Measurements from ENCODE around the gene PLSCR2. TPM values are rescaled to one million over a fixed set of nuclear protein-coding genes. Genes with fewer than 3 reads are reported as not detected.

Gene PLSCR2
- total and polyA plus RNA-seq, 9 of the 15 experiments (the other 6 are each of a cell fraction or from before 2014, with no cell fraction given): 0.07 to 0.49 (median 0.25) TPM; not detected in 4

DNA sequence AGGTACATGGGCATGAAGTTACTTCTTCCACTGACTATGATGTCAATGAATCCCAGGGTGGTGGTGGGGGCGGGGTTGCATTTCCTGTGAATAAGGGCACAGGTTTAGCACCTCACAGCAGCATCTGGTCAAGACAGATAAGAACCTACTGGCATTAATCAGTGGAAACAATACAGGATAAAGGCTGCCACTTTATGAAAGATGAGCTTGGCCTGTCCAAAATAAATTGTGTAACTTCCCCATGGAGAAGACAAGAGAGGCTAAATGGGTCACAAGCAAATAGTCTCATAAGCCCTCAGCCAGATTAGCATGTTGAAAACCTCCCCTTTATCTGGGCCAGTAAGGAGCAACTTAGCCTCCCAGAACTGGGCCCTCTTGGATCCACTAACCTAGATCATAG is 27.4 kb upstream of the PLSCR2 start (continued):
- TF ChIP-seq, protein P1, sequence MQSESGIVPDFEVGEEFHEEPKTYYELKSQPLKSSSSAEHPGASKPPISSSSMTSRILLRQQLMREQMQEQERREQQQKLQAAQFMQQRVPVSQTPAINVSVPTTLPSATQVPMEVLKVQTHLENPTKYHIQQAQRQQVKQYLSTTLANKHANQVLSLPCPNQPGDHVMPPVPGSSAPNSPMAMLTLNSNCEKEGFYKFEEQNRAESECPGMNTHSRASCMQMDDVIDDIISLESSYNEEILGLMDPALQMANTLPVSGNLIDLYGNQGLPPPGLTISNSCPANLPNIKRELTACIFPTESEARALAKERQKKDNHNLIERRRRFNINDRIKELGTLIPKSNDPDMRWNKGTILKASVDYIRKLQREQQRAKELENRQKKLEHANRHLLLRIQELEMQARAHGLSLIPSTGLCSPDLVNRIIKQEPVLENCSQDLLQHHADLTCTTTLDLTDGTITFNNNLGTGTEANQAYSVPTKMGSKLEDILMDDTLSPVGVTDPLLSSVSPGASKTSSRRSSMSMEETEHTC (IDR thresholded peaks at IDR 0.05): peak; percentile 67; the same call in 1 of the 2 replicates
- TF ChIP-seq ZNF785 (CRISPR knock-in tag; IDR thresholded peaks at IDR 0.05) (no peak), HDAC8 (tag; IDR thresholded peaks at IDR 0.05) (no peak), HDAC1 (IDR thresholded peaks at IDR 0.05) (peak in 1 of 2 experiments; percentile 53; a peak in 1 of 4 replicates), SIN3A (IDR thresholded peaks at IDR 0.05; ENCODE audit: borderline replicate concordance in 2 of 2, control insufficient read depth in 1 of 2, low read depth in 2 of 2, low read length in 2 of 2) (no peak), TAF9B (IDR thresholded peaks at IDR 0.05; ENCODE audit: partially characterized antibody) (no peak), NFATC3 (IDR thresholded peaks at IDR 0.05) (no peak), DMBX1 (CRISPR knock-in tag; IDR thresholded peaks at IDR 0.05; ENCODE audit: borderline replicate concordance) (peak; percentile 42; the same call in 1 of the 2 replicates), ZNF282 (CRISPR knock-in tag; IDR thresholded peaks at IDR 0.05) (no peak), SOX6 (IDR thresholded peaks at IDR 0.05) (peak; percentile 98)
- TF ChIP-seq, protein P2, sequence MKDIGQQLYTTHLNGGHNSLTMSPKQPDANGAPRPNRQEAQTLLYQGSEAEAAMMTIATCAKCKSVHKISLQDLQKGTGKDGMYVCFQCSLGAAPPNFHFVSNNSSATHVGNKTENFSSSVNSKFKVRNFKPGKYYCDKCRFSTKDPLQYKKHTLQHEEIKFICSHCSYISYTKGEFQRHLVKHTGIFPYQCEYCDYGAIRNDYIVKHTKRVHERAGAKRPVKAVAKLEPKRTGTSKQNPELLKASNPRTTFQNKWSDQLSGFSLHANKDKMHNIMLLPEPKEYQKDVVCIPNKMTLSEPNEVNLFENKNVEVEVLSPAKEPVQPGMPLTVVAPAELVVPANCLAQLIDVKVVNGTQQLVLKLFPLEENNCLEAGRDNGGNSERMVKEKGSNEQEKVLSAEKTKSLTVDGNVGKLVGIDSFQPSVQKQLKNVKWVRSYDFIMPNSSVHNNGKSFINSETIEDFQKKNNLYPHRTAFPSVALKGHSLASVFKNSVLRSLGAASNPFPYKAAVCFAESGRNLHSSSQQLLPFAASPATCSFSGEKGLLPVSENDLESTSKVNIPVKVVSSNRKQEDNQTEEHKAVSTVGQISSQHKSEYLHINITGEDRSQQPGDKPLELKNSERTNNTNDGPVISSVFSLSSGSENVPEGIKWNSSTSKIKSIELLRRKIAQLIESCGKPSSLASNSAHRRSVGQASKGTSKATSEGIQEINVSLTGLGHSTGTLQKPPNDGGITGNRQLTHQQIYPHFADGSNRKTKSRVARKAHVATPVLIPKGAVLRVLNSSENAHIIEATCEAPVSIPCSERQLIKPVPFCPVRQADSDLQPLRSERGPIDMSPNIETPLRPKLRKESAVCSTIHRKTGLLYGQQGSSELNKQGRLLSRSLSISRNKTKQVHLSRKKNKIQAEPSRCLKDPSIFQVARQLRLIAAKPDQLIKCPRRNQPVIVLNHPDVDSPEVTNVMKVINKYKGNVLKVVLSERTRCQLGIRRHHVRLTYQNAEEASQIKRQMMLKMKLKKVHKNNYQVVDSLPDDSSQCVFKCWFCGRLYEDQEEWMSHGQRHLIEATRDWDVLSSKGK (CRISPR knock-in tag; IDR thresholded peaks at IDR 0.05): no peak
- TF ChIP-seq, protein P3, sequence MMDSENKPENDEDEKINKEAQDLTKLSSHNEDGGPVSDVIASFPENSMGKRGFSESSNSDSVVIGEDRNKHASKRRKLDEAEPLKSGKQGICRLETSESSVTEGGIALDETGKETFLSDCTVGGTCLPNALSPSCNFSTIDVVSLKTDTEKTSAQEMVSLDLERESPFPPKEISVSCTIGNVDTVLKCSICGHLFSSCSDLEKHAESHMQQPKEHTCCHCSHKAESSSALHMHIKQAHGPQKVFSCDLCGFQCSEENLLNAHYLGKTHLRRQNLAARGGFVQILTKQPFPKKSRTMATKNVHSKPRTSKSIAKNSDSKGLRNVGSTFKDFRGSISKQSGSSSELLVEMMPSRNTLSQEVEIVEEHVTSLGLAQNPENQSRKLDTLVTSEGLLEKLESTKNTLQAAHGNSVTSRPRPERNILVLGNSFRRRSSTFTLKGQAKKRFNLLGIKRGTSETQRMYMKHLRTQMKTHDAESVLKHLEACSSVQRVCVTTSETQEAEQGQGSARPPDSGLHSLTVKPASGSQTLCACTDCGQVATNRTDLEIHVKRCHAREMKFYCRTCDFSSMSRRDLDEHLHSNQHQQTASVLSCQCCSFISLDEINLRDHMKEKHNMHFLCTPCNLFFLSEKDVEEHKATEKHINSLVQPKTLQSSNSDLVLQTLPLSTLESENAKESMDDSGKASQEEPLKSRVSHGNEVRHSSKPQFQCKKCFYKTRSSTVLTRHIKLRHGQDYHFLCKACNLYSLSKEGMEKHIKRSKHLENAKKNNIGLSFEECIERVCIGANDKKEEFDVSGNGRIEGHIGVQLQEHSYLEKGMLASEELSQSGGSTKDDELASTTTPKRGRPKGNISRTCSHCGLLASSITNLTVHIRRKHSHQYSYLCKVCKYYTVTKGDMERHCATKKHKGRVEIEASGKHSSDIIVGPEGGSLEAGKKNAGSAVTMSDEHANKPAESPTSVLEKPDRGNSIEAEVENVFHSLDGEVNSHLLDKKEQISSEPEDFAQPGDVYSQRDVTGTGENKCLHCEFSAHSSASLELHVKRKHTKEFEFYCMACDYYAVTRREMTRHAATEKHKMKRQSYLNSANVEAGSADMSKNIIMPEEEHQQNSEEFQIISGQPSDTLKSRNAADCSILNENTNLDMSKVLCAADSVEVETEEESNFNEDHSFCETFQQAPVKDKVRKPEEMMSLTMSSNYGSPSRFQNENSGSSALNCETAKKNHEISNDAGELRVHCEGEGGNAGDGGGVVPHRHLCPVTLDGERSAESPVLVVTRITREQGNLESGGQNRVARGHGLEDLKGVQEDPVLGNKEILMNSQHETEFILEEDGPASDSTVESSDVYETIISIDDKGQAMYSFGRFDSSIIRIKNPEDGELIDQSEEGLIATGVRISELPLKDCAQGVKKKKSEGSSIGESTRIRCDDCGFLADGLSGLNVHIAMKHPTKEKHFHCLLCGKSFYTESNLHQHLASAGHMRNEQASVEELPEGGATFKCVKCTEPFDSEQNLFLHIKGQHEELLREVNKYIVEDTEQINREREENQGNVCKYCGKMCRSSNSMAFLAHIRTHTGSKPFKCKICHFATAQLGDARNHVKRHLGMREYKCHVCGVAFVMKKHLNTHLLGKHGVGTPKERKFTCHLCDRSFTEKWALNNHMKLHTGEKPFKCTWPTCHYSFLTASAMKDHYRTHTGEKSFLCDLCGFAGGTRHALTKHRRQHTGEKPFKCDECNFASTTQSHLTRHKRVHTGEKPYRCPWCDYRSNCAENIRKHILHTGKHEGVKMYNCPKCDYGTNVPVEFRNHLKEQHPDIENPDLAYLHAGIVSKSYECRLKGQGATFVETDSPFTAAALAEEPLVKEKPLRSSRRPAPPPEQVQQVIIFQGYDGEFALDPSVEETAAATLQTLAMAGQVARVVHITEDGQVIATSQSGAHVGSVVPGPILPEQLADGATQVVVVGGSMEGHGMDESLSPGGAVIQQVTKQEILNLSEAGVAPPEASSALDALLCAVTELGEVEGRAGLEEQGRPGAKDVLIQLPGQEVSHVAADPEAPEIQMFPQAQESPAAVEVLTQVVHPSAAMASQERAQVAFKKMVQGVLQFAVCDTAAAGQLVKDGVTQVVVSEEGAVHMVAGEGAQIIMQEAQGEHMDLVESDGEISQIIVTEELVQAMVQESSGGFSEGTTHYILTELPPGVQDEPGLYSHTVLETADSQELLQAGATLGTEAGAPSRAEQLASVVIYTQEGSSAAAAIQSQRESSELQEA (IDR thresholded peaks at IDR 0.05; ENCODE audit: low read depth): no peak
- TF ChIP-seq, protein P4, sequence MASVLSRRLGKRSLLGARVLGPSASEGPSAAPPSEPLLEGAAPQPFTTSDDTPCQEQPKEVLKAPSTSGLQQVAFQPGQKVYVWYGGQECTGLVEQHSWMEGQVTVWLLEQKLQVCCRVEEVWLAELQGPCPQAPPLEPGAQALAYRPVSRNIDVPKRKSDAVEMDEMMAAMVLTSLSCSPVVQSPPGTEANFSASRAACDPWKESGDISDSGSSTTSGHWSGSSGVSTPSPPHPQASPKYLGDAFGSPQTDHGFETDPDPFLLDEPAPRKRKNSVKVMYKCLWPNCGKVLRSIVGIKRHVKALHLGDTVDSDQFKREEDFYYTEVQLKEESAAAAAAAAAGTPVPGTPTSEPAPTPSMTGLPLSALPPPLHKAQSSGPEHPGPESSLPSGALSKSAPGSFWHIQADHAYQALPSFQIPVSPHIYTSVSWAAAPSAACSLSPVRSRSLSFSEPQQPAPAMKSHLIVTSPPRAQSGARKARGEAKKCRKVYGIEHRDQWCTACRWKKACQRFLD (CRISPR knock-in tag; IDR thresholded peaks at IDR 0.05): peak; percentile 64
